ENCODE results near the gene GINM1.

DNA sequence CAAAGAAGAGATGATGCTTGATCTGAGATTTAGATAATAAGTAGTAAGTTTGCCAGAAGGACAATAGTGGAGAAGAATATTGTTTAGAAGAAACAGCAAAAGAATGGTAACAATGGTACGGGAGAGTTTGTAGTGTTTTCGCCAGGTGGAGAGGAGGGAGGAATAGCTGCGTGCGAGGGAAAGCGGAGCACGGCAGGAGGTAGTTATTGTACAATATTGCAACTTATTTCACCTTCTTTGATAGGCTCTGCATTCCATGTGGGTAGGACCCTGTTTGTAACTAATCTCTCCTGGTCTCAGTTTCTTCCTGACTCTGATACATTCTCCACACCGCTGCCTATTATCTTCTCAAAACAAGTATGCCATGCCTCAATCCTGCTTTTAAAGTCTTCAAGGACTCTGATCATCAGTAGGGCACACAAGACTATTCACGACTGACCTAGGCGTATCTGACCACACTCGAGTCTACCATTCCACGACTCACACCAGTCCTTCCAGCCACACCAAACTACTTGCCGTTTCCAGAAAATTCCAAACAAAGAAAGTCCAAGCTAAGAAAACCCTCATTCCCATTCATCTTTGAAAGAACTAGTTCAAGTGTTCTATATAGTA, 21.4 kb upstream of the GINM1 start:
- TF ChIP-seq, protein P1, sequence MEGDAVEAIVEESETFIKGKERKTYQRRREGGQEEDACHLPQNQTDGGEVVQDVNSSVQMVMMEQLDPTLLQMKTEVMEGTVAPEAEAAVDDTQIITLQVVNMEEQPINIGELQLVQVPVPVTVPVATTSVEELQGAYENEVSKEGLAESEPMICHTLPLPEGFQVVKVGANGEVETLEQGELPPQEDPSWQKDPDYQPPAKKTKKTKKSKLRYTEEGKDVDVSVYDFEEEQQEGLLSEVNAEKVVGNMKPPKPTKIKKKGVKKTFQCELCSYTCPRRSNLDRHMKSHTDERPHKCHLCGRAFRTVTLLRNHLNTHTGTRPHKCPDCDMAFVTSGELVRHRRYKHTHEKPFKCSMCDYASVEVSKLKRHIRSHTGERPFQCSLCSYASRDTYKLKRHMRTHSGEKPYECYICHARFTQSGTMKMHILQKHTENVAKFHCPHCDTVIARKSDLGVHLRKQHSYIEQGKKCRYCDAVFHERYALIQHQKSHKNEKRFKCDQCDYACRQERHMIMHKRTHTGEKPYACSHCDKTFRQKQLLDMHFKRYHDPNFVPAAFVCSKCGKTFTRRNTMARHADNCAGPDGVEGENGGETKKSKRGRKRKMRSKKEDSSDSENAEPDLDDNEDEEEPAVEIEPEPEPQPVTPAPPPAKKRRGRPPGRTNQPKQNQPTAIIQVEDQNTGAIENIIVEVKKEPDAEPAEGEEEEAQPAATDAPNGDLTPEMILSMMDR (IDR thresholded peaks at IDR 0.05): no peak
- no peak for TF ChIP-seq EP300 (IDR thresholded peaks at IDR 0.05)
- no peak for TF ChIP-seq POLR2A (IDR thresholded peaks at IDR 0.05)
